CMK (cell line): ENCODE results near the gene CDH22.

Source experiments
- DNase-seq: peaks from one replicate; pipeline ENCODE4 v3.0.0-alpha.2; 2010; ENCODE audit warnings: low read depth

Gene CDH22

DNA sequence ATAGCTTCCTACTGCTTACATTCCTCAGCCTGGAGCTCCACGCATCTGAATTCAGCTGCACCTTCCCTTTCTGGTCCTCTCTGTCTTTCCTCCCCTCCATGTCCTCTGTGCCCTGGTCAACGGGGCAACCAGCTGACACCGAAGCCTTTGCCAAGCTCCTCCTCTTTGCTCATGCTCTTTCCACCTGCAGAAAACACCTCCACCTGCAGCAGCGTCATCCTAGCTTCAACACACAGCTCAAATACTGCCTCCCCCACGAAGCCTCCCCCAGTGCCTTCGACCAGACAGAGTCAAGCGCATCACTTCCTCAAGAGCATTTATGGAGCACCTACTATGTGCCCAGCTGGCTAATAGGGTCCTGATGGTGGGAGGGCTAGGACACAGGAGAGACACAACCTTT is 9.2 kb downstream of the CDH22 start:
- DNase-seq, result no peak

DNA sequence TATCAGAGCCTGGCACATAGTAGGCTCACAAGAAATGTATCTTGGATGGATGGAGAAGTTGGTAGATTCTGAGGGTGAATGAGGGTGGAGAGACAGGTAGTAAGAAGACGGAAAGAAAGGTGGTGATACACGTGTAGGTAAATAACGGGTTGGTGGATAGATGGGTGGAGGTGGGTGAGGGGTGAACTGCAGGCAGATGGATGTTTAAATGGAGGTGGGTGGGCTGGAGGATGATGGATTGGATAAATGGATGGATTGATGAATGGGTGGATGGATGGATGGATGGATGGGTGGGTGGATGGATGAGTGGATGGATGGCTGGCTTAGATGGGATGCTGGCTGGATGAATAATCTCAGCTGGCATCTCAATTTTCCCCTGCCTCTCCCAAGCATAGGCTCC is 9.9 kb downstream of the CDH22 start:
- DNase-seq, result no peak

DNA sequence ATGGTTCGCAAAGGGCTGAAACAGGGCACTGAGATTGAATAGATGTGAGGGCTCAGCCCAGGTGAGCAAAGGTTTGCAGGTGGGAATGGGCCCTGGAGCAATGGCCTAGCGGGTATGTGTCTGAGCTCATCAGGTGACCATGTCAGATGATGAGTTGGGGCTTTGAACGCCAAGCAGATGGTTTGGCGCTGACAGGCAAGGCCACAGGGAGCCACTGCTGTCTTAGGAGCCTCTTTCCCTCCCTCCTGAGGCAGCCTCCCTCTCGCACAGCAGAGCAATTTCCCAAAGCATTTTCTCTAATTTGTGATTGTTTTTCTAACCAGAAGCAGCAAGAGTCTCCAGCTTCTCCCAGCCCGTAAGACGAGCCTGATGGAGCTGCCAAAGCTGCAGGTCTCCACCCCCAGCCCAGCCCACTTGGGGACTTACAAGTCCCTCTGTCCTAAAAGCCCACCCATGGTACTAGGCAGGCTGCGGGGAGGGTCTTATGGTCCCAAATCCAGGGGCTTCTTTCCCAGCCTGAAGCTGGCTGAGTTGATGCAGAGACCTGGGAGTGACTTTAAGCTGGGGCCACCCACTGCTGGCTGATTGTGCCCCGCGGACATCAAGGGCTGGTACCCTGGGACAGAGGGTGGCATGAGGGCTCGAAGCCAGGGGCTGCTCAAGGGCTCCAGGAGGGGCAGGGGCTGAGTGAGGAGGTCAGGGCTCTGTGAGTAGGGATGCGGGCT is 11.6 kb downstream of the CDH22 start:
- DNase-seq, result no peak

DNA sequence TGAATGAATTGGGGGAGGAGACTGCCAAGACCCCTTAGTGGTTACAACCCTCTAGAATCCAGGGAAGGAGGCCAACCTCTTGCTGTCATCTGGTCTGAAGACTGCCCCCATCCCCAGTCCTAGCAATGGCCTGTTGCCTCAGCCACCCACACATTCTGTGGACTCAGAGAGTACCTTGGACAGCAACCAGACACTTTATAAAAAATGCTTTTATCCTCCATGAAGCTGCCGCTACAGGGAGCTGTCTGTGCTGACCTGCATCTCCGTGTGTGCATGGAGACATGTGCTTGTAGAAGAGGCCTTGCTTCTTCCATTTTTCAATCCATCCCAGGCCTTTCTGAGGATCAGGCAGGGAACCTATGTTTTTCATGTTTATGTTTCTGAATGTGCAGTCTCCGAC is 15.2 kb downstream of the CDH22 start:
- DNase-seq, result no peak

DNA sequence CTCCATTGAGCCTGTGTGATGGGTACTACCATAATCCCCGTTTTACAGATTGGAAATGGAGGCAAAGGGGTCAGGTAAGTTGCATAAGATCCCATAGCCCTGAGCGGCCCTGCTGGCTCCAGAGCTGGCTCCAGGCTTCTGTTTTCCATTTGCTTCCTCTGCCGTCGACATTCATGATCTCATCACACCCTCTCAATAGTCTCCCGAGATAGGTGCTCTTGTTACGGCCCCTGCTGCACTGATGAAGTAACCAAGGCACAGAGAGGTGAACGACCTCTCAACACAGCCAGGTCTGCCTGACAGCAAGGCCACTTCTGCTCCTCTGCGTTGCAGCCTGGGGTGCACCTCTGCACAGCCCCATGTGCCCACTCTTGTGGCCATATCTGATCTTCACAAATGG is 16.9 kb downstream of the CDH22 start:
- DNase-seq, result no peak

DNA sequence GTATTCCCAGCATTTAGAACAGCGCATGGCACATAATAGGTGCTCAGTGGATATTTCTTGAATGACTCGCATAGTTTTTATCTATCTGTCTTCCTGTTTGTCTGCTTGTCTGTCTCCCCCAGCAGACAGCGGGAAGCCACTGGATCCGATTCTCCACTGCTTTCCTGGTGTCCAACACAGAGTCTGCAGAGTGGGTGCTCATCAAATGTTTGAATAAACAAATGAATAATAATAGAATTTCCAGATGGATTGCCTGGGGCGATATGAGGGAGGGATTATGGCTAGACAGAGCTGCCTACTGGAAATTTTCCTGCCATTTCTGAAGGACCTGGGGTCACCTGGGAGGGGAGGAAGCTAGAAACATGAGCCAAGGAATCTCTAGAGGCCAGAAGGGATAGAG is 18.9 kb downstream of the CDH22 start:
- no peak for DNase-seq

DNA sequence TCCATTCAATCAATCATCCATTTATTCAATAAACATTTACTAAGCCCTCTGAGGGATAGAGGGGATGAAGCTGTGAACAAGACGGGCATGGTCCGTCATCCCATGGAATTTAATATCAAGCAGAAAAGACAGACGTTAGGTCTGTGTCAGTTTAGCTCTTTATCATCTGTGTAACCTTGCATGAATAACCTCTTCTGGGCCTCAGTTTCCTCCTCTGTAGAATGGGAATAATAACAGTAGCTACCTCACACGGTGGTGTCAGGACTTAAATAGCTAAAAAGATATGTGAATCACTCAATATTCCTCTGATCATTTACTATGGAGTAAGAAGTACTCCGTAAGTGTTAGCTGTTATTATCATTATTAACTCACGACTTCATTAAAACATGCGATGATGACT is 21.3 kb downstream of the CDH22 start:
- no peak for DNase-seq

DNA sequence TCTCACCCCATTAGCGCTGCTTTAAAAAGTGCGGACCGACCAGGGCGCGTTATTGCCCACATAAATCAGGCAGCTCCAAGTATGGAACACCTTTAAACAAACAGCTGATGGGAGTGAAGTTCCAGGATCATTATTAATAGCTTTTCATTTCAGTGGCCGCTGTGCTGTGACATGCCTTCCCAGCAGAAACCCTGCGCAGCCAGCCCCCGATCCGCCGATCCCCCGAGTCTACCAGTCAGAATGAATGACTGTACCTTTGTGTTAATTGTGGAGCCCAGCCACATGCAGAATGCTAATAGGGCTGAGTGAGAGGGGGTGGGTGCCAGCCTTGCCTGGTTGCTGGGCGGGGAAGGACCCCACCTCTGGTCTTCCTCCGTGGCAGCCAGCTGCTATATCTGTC is 21.9 kb downstream of the CDH22 start:
- DNase-seq, result no peak

DNA sequence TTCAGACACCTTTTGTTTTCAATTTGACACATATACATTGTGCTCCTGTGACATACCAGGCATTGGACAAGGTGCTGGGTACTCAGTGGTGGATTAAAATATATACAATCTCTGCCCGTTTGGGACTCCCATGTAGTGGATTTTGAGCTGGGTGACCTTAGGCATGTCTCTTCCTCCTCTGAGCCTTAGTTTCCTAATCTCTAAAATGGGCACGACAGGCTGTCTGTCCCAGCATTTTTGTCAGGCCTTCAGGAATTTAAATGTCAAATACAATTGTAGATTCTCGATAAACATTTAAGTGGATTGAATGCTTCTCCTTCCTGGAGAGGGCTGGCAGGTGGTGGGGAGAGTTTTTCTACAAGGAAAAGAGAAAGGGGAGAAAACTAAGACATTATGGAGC is 22.6 kb downstream of the CDH22 start:
- no peak for DNase-seq

DNA sequence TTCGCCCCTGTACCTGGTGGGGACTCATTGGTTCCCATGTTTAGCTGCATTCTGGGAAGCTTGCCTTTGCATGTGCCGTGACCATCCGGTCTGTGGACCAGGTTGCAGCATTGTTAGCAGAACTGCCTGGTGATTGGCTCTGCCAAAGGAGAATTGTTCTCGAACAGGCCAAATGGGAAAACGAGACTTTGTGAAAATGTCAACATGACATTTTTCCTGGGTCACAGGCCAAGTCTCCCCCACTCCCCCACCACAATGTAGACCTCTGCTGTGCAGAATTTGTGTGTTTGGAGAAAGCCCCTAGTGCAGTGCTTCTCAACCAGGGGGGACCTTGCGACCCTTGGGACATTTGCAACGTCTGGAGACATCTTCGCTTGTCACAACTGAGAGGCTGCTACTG is 23.2 kb downstream of the CDH22 start:
- DNase-seq, result no peak

DNA sequence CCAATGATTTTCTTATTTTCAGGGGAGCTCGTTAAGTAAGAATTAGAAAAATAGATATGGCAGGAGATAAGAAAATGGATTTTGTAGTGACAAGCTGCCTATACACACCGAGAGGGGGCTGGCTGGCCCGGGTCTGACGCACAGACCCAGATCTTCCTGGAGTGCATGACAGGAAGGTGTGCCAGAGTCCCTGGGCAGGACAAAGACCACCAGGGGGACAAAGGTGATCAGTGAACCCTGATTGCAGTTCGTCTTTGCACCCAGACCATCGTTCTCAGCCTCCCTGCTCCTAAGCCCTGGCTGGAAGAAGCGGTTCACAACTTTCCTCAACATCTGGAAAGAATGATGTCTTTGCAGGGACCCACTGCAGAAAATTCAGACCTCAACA is 24.3 kb downstream of the CDH22 start:
- DNase-seq, result no peak

DNA sequence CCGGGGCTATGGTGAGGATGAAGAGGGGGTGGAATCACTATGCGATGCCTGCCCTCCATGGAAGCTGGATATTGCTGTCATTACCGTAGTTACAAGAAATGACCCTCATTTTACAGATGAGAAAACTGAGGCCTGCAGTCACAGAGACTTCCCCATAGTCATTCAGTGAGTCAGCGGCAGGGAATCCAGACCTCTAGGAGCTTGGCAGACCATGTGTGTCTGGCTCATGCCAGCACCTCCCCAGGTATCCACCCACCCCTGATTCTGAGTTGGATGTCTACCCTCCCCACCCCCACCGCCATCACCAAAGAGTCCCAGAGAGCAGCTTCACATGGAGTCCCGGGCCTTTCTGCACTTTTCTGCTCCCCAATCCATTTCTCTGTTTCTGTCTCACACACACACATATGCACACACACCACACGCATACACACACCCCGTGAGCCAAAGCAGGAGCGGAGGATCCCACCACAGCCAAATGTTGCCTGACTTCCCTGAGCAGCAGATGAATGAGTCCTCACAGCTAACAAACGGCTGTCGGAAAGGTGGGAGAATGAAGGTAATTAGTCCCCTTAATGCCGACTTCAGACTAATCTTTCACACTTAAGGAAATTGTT is 24.8 kb downstream of the CDH22 start:
- DNase-seq, result no peak

DNA sequence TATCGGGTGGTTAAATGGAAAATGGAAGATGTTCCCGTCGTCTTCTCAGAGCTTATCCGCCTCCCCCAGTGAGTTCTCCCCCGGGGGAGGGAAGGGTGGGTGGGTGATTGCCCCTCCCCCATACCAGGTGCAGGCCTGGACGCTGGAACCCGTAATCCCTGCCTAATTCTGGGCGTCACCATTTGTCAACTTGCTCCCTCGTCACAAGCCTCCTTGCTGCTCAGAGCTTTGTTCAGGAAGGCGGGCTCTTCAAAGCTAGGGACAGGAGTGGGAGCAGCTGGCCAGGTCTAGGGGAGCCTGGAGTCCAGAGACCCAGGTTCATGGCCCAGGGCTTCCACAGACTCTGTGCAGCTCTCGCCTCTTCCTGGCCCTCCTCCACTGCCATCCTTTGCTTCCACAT is 25.6 kb downstream of the CDH22 start:
- no peak for DNase-seq

DNA sequence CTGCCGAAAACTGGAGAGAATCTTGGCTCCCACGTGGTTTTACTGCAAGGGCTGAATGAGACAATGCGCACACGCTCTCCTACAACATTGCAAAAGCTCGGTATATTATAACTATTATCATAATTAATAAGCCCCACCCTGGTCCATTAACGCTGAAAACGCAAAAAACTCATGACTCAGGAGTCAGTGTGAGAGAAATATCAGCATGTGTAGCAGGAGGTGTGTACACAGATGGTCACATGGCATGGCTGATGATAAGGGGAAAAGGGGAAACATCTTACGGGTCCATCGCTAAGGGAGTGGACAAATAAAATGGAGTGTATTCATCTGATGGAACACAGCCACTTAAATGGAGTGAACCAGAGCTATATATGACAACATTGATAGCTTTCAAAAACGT is 29.2 kb downstream of the CDH22 start:
- DNase-seq, result no peak

DNA sequence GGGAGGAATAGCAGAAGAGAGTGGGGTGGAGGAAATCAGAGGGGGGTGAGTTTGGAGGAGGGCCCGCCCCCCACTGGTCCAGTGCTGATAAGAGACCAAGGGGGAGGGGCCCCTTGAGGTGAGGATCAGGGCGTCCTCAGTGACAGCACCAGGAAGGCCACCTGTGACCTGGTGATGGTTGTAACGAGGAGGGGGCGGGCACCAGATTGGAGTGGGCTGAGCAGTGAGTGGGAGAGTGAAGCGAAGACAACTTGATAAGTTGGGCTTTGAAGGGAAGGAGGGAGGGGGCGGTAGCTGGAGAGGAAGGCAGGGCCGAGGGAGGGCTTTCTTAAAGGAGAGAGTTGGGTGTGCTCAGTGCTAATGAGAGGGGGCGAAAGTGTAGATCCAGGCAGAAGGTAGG is 30.7 kb downstream of the CDH22 start:
- no peak for DNase-seq

DNA sequence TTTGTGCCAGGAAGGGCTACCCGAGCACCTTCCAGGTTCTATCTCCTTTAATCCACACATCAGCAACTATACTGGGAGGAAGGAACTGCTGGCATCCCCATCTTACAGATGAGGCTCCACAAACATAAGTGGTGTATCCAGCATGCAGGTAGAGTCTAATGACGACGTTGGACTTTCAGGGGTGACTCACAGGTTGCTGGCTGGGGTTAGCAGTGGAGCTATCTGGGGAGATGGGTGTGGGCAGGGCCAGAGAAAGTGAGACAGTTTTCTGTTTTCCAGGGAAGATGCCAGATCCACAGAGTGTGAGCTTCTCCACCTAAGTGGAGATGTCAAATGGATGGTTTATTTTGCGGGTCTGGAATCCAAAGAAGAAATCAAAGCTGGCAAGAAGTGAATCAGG is 31.8 kb downstream of the CDH22 start:
- DNase-seq, result no peak

DNA sequence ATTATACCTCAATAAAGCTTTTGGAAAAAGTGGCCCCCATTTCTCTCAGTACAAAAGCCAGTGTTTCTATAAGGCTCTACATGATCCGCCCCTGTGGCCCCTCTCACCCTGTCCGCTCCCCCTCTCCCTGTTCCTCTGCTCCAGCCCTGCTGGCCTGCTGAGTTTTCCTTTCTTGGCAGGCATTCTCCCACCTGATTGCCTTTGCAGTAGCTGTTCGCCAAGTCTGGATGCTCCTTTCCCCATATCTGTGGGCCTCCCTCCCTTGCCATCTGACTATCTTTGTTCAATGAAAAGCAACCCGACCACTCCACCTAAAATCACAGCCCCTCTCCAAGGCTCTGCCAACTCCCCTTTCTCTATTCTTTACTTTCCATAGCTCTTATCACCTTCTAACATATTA is 33.2 kb downstream of the CDH22 start:
- no peak for DNase-seq

DNA sequence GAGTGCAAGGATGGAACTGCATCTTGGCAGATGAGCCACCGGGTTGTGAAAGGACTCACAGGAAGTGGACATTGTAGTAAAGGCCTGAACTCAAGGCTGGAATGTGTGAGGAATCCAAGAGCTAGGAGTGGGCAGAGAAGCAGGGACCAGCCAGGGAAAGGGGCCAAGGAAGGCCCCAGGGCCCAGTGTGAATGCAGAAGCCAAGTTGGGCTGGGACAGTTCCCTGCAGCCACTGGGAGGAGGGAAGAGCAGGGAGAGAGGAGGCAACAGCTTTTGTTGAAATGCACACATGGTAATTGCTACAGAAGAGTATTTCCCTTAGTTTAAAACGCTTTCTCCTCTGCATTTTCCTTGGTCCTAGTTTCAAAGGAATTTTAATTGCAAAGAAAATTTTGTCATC is 34.6 kb downstream of the CDH22 start:
- no peak for DNase-seq

DNA sequence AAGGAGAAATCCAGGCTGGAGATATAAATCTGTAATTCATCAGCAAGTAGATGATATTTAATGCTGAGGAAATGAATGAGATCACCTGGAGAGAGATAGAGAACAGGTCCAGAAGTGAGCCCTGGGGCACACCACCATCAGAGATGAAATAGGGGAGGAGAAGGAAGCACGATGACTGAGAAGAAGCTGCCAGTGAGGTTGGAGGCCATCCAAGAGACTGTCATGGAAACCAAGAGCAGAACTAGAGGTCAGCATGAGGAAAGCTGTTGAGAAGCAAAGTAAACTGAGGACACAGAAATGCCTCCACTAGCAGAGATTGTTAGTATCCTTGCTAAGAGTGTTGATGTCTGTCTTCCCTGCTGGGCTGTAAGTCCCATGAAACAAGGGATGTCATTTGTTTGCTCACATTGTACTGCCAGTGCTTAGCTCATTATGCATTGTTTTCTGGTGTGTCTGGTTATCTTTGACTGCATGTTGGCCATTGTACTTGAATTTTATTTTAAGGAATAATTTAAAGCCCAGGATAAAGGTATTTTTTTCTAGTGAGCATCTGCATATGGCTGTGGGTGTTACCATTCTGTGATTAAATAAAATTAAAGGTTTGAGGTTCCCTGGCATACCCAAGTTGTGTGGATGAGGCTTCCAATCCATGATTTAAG is 35.8 kb downstream of the CDH22 start:
- DNase-seq, result no peak

DNA sequence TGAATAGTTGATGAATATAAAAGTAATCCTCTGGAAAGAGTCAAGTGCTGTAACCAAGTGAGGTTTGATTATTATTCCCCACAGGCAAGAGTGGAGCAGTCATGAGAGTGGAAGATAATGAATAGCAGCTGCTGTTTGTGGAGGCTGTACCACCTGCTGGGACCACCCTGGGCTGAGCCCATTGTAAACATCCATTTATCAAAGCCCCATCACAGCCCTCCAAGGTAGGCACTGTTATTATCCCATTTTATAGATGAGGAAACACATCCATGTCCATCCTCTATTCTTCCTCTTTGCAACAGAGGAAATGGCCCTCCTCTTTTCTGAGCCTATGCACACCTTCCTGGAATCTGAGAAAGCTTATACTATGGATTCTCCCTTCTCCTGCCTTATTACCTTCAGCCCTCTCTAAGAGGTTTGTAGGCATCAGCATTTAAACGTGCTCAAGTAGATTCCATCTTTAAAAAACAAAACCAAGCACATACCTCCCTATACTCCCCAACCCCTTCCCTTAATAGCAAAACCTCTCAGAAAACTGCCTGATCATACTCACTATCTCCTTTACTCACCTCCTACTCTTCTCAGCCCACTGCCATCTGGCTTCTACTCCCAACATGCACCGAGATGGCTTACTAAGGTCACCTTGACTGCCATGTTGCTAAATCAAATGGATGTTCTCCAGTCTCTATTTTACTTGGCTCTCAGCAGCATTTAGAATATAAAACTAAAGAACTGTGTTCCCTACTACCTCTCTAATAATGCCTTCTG is 37.1 kb downstream of the CDH22 start:
- no peak for DNase-seq

DNA sequence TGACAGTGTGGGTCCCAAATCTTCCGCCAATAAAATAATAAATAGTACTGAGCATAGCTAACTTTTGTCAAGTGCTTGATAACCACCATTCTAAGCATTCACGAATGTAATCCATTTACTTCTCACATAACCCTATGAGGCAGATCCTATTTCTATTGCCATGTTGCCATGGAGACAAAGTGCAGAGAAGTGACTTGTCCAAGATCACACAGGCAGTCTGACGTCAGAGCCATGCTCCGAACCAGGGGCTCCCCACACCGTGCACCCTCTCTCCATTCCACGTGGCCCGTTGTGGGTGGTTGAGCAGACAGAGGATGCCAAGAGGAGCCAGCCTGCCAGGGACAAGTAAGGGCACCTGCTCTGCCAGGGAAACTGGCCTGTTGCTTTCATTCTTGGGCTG is 38.9 kb downstream of the CDH22 start:
- DNase-seq, result no peak

DNA sequence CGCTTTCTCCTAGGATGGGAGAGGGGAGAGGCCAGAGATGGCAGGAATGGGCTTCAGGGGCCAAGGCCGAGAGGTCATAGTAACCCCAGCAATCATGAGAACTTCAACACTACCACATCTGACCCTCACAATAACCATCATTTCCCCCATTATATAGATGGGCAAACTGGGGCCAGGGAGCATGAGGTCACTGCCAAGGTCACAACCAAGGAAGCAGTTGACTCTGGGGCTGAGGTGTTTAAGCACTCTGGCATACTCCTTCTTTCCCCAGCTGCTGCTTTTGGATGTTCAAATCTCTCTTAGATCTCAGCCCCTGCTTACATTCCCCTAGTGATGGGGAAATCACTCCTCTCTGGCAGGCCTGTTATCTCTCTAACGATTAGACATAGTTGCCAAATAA is 39.6 kb downstream of the CDH22 start:
- no peak for DNase-seq

DNA sequence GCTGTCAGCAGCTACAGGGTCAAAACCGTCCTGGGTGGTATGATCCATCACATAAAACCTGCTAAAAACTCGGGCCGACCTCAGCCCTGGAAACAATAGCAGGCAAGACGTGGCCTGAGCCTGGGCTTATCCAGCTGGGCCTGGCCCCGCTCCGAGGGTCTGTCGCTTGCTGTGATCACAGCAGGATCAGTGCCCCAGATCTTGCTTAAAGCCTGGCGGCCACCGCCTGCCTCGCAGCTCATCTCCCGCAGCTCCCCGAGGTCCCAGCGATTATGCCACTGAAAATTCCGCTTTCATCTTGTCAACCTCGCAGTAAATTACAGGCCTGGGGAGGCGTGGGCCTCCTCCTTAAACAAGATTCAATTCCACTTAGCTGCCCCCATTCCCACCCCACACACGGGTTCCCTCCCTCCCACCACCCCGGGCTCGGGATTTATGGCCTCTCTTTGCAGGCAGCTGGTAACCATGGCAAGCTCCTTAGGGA is 40.1 kb downstream of the CDH22 start:
- DNase-seq, result no peak
